GM03348 (cell line): ENCODE data around the gene LHX8.

ENCODE experiments used
- DNase-seq: peaks from one replicate; pipeline ENCODE4 v3.0.0; 2012; ENCODE audit warnings: low spot score

LHX8 gene

GRCh38 chr1:75203415-75204277, 69.5 kb downstream of the LHX8 start:
- peak; percentile 67 for DNase-seq

- DNase-seq = no peak
Observed at GRCh38 chr1:75208862-75209261, 74.7 kb downstream of the LHX8 start.
